ENCODE data around the gene ADCY10. TPM values are rescaled to one million over a fixed set of nuclear protein-coding genes. Genes with fewer than 3 reads are reported as not detected.

The ADCY10 gene
- total RNA-seq, 4 donors from 2014 or later: not detected

GRCh38 chr1:167805041-167805556 is 108.8 kb downstream of the ADCY10 start:
- H3K27ac ChIP-seq: no peak overlapping the region
- no peaks in the 10 kb centered on the region for H3K36me3 ChIP-seq
- WGBS: 75% methylated on average over 4 of the region's 4 CpGs

DNA sequence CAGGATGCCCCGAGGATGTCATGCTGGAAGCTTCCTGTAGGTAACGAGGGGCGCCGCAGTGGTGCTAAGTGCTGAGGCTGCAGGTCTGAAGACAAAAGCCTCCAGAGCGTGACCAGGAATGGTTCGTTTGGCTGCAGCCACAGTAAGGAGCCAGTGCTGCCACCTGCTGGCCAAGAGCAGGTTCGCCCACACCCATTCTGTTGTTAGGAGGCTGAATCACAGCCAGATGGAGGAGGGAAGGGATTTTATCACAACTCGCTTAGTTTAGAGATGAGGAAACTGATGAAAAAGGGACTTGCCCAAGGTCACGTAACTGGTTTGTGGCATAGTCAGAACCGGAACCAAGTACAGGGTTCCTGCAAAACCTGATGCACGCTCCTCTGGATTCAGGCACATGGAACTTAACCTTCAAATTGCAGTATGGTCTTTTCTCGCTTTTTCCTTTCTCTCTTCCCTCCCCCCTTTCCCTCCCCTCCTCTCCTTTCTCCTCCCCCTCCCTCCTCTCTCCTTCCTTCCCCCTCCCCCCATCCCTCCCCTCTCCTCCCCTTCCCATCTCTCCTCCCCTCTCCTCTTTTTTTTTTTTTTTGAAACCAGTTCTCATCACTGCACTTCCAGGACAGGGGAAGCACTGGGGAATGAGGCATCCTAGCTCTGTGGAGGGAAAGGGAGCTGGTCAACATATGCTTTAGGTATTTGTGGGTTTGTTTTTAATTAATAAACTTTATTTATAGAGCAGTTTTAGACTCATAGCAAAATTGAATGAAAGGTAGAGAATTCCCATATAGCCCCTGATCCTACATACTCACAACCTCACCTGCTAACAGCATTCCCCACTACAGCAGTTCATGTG is 110.4 kb downstream of the ADCY10 start:
- Histone ChIP-seq H3K27me3 (no peaks in the 10 kb centered on the region), H3K9me3 (no peaks in the 10 kb centered on the region), H3K36me3 (no peaks in the 10 kb centered on the region), H3K4me3 (no peak overlapping the region), H3K27ac (no peak overlapping the region), H3K4me1 (peaks cover 32% of the 10 kb centered on the region)
- TF ChIP-seq, protein P1, sequence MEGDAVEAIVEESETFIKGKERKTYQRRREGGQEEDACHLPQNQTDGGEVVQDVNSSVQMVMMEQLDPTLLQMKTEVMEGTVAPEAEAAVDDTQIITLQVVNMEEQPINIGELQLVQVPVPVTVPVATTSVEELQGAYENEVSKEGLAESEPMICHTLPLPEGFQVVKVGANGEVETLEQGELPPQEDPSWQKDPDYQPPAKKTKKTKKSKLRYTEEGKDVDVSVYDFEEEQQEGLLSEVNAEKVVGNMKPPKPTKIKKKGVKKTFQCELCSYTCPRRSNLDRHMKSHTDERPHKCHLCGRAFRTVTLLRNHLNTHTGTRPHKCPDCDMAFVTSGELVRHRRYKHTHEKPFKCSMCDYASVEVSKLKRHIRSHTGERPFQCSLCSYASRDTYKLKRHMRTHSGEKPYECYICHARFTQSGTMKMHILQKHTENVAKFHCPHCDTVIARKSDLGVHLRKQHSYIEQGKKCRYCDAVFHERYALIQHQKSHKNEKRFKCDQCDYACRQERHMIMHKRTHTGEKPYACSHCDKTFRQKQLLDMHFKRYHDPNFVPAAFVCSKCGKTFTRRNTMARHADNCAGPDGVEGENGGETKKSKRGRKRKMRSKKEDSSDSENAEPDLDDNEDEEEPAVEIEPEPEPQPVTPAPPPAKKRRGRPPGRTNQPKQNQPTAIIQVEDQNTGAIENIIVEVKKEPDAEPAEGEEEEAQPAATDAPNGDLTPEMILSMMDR (IDR thresholded peaks at IDR 0.05): peak; percentile 88 to 93
- TF ChIP-seq POLR2AphosphoS5 (IDR thresholded peaks at IDR 0.05) (peak in 2 of 3 donors; percentile 39 to 65), EP300 (IDR thresholded peaks at IDR 0.05) (no peak), POLR2A (IDR thresholded peaks at IDR 0.05) (no peak)
- WGBS: 6% methylated on average over 12 of the region's 12 CpGs
- DNase-seq (ENCODE audit: low spot score in 2 of 2): peak; percentile 94

More at GRCh38 chr1:167805041-167805556, 108.8 kb downstream of the ADCY10 start:
- H3K4me1 ChIP-seq: peaks cover 18% of the 10 kb centered on the region
- H3K4me3 ChIP-seq: no peak overlapping the region
- no peak for DNase-seq (ENCODE audit: low spot score in 2 of 2)
- no peaks in the 10 kb centered on the region for H3K27me3 ChIP-seq
- TF ChIP-seq, protein P1 (IDR thresholded peaks at IDR 0.05): no peak
- no peaks in the 10 kb centered on the region for H3K9me3 ChIP-seq

DNA sequence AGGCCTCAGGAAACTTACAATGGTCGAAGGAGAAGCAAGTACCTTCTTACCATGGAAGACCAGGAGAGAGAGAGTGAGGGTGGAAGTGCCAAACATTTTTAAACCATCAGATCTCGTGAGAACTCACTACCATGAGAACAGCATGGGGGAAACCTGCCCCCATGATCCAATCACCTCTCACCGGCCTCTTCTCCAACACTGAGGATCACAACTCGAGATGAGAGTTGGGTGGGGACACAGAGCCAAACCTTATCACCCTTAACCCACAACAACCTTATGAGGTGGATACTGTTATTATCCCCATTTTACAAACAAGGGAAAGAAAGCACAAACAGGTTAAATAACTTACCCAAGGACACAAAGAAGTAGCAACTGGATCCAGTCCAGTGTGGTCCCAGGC is 111.7 kb downstream of the ADCY10 start:
- no peak for DNase-seq (ENCODE audit: low spot score in 2 of 2)
- no peak overlapping the region for H3K4me3 ChIP-seq
- peaks cover 45% of the 10 kb centered on the region for H3K4me1 ChIP-seq
- WGBS: 92% methylated on average over 4 of the region's 4 CpGs
- no peaks in the 10 kb centered on the region for H3K9me3 ChIP-seq
- no peak overlapping the region for H3K27ac ChIP-seq
- no peaks in the 10 kb centered on the region for H3K36me3 ChIP-seq
- TF ChIP-seq EP300 (IDR thresholded peaks at IDR 0.05) (no peak), POLR2AphosphoS5 (IDR thresholded peaks at IDR 0.05) (no peak), POLR2A (IDR thresholded peaks at IDR 0.05) (no peak)
- TF ChIP-seq, protein P1 (IDR thresholded peaks at IDR 0.05): no peak
- no peaks in the 10 kb centered on the region for H3K27me3 ChIP-seq

DNA sequence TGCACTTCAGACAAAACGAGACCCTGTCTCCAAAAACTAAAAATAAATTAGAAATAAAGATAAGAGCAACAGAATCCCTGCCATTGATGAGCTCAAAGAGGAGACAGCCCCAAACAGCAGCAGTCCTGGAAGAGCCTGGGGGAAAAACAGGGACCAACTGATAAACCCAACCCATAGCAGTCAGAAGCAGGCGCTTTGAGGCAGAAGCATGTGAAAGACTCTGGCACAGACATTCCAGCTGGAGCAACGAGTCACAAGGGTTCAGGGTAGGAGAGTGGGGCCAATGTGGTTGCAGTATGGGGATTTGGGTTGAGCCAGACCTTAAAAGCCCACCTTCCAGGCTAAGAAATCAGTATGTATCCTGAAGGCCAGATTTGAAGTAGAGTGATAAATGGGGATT is 113.7 kb downstream of the ADCY10 start:
- Histone ChIP-seq H3K27ac (no peak overlapping the region), H3K36me3 (no peaks in the 10 kb centered on the region), H3K27me3 (no peaks in the 10 kb centered on the region), H3K9me3 (no peaks in the 10 kb centered on the region), H3K4me1 (peaks cover 63% of the 10 kb centered on the region), H3K4me3 (no peak overlapping the region)
- no peak for DNase-seq (ENCODE audit: low spot score in 2 of 2)
- WGBS: 48% methylated on average over 3 of the region's 3 CpGs
- TF ChIP-seq EP300 (IDR thresholded peaks at IDR 0.05) (no peak), POLR2AphosphoS5 (IDR thresholded peaks at IDR 0.05) (no peak), POLR2A (IDR thresholded peaks at IDR 0.05) (no peak)
- TF ChIP-seq, protein P1 (IDR thresholded peaks at IDR 0.05): no peak

DNA sequence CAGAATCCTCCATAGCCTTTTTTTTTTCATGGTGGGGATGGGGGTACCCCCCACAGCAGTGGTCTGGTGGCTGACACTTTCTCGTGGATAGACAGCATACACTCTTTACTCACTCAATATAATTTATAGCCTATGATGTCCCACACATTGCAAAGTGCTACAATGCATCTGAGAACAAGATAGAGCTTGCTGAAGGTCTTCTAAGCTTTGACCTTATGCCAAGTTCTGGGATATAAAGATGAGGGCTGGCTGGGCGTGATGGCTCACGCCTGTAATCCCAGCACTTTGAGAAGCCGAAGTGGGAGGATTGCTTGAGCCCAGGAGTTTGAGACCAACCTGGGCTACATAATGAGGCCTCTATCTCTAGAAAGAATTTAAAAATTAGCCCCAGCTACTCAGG is 114.2 kb downstream of the ADCY10 start:
- H3K4me1 ChIP-seq: peaks cover 63% of the 10 kb centered on the region
- no peaks in the 10 kb centered on the region for H3K36me3 ChIP-seq
- 51% methylated on average over 4 of the region's 4 CpGs for WGBS
- H3K9me3 ChIP-seq: no peaks in the 10 kb centered on the region
- DNase-seq (ENCODE audit: low spot score in 2 of 2): no peak
- no peak overlapping the region for H3K27ac ChIP-seq
- no peaks in the 10 kb centered on the region for H3K27me3 ChIP-seq
- TF ChIP-seq POLR2AphosphoS5 (IDR thresholded peaks at IDR 0.05): no peak
- no peak for TF ChIP-seq POLR2A (IDR thresholded peaks at IDR 0.05)
- no peak for TF ChIP-seq EP300 (IDR thresholded peaks at IDR 0.05)
- TF ChIP-seq, protein P1 (IDR thresholded peaks at IDR 0.05): no peak
- H3K4me3 ChIP-seq: no peak overlapping the region
